GM19023 (cell line): ENCODE results near the gene ANKRD13B.

Source experiments
- ATAC-seq: cut with Tn5 transposase; IDR thresholded peaks from one replicate; pipeline ENCODE4 v1.9.1; 2021; ENCODE audit warnings: mild to moderate bottlenecking, moderate library complexity; ENCODE audit not compliant: unreplicated experiment

ANKRD13B gene

GRCh38 chr17:29615492-29616299, 22.8 kb downstream of the ANKRD13B start:
- peak; percentile 61 for ATAC-seq

GRCh38 chr17:29616300-29617048, 23.5 kb downstream of the ANKRD13B start:
- no peak for ATAC-seq

GRCh38 chr17:29617125-29617480, 24.2 kb downstream of the ANKRD13B start:
- ATAC-seq: peak; percentile 47

GRCh38 chr17:29617481-29618271, 24.7 kb downstream of the ANKRD13B start:
- ATAC-seq: peak; percentile 1

DNA sequence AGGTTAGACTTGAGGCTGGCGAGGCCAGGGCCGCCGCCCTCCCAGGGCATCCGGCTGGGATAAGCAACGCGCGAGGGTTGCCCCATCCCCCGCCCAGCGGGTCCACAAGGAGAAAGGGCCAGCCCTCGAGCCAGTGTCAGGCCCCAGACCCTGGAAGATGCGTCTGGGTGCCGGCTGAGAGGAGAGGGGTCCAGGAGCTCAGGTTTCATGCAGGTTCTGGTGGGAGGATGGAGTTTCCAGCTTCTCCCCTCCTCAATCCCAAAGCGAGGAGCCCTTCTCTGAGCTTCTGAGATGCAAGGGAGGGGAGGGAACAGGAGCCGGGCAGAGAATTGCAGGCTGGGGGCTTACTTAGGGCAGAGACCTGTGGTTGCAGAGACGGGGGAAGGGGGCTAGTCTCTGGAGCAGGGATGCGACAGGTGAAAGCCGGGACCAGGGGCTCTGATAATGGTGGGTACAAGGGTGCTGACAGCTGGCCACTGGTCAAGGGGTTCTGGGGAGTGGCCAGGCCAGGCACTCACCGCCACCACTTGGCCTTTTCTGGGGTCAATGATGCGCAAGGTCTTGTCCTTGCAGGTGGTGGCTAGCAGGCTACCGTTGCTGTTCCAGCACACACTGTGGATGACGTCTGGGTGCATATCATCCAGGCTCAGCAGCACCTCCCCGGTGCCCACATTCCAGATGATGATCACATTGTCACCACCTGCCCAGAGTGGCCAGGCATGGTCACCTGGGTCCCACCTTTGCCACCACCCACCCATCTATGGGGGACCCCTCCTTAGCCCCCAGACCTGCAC, 25.5 kb downstream of the ANKRD13B start:
- no peak for ATAC-seq

GRCh38 chr17:29619251-29619650, 26.3 kb downstream of the ANKRD13B start:
- ATAC-seq: no peak

- ATAC-seq: no peak
These were observed 27.3 kb downstream of the ANKRD13B start for GRCh38 chr17:29620271-29620670.

- no peak for ATAC-seq
These were observed 28.0 kb downstream of the ANKRD13B start for GRCh38 chr17:29620779-29621500.

DNA sequence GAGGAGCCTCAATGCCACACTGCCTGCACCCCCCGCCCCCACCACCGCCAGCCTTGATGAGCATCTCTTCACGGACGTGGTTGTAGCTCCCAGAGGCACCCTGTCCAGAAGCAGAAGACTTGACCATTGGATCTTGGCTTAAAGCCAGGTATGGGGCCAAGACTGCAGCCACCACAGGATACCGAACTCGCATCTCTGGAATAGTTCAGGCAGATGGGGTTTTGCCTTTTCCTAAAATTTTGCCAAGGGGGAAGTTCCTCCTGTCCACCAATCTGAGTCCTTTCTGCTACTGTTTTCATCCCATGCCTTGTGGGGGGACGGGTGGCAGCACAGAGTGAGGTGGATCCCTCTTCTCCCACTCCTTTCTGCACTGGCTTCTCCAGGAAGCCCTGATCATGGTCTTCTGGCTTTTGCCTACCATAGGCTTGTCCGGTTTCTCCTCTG, 28.8 kb downstream of the ANKRD13B start:
- no peak for ATAC-seq

- peak; percentile 56 for ATAC-seq
These were observed 29.7 kb downstream of the ANKRD13B start, which contains the start of gene CORO6 for GRCh38 chr17:29622337-29623282. CORO6 (minus strand) TSS chr17:29622912; CDS start chr17:29621421, 1,491 bp downstream.

DNA sequence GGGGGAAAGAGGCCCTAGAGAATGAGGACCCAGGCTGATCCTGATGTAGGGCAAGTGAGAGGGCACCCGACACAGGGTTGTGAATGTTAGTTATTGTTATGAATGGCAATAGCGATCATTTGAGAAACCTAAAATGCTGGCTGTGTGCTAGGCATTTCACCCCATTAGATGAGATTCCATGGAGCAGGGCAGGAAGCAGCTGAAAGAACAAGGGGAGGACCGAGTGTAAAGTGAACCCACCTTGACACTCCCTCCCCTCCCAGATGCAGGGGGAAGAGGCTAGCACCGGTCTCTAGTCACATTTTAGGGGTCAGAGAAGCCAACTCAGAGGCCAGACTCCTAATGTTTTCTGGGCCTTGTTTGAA, 30.3 kb downstream of the ANKRD13B start:
- ATAC-seq: no peak

DNA sequence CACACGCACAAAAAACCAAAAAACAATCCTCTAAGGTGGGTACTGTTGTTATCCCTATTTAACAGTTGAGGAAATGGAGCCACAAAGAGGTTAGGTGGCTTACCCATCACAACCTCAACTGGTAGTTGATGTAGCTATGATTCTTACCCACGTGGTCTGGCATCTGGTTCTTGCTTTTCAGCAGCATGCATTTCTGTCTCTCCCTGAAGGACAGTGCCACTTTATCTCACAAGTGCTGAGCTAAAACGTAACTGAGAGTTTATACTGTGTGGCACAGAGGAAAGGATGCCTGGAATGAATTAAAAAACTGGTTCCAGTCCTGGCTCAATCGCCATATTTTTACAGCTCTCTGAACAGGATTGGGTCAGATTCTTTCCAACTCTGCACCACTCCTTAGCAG, 31.7 kb downstream of the ANKRD13B start:
- ATAC-seq: no peak

- no peak for ATAC-seq
These were observed 32.3 kb downstream of the ANKRD13B start for GRCh38 chr17:29625037-29625750.

DNA sequence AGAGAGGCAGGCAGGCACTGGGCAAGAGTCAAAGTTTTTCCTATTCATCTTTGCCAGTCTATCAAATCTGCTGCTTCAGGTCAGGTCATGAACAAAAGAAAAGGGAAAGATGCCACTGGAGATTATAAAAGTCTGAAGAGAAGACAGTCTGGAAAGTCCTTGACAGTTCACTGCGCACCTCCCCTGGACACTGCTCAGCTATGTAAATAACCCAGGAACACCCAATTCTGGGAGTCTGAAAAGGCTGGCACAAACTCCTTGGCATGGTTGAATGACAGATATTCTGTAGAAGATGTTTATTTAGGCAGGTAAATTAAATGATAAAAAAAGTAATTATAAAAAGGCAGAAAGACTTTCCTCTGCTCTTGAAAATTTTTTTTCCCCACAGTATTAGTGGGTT, 35.0 kb downstream of the ANKRD13B start:
- no peak for ATAC-seq

- no peak for ATAC-seq
These were observed 35.7 kb downstream of the ANKRD13B start for GRCh38 chr17:29628644-29629043.

- ATAC-seq: no peak
These were observed 36.9 kb downstream of the ANKRD13B start for GRCh38 chr17:29629839-29630238.

GRCh38 chr17:29630630-29631193, 37.8 kb downstream of the ANKRD13B start:
- ATAC-seq: no peak

DNA sequence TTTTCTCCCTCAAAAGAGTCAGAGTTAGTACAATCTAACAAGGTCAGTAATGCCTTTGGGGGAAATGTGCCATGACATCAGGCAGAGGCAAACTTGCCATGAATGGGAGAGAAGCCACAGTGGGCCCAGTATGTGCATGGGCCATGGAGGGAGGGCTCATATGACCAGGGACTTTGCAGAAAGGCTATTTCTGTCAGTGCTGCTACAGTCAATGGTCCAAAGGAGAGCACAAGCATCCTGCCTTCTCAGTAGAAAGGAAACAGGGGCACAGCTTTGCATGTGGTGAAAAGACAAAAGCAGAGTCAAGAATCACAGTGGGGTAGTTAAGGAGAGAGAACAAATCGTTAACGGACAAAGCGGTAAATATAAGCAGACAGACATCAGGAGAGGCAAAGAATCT, 41.0 kb downstream of the ANKRD13B start:
- no peak for ATAC-seq
